GM19099 (cell line): ENCODE measurements around the gene C14orf93.

Experiments
- POLR2A ChIP-seq: IDR thresholded peaks from 3 replicates; pipeline ENCODE4 v1.6.1; 2011; ENCODE audit warnings: low read depth; ENCODE audit not compliant: insufficient read length; ENCODE audit errors: extremely low read depth

The C14orf93 gene

GRCh38 chr14:22978981-22979671, 30.8 kb downstream of the C14orf93 start:
- TF ChIP-seq POLR2A, result no peak

- TF ChIP-seq POLR2A, result no peak
Observed at GRCh38 chr14:22978487-22978837, 31.5 kb downstream of the C14orf93 start.

- no peak for TF ChIP-seq POLR2A
Observed at GRCh38 chr14:22977684-22978486, 32.1 kb downstream of the C14orf93 start.

GRCh38 chr14:22977434-22977683, 32.6 kb downstream of the C14orf93 start:
- no peak for TF ChIP-seq POLR2A

DNA sequence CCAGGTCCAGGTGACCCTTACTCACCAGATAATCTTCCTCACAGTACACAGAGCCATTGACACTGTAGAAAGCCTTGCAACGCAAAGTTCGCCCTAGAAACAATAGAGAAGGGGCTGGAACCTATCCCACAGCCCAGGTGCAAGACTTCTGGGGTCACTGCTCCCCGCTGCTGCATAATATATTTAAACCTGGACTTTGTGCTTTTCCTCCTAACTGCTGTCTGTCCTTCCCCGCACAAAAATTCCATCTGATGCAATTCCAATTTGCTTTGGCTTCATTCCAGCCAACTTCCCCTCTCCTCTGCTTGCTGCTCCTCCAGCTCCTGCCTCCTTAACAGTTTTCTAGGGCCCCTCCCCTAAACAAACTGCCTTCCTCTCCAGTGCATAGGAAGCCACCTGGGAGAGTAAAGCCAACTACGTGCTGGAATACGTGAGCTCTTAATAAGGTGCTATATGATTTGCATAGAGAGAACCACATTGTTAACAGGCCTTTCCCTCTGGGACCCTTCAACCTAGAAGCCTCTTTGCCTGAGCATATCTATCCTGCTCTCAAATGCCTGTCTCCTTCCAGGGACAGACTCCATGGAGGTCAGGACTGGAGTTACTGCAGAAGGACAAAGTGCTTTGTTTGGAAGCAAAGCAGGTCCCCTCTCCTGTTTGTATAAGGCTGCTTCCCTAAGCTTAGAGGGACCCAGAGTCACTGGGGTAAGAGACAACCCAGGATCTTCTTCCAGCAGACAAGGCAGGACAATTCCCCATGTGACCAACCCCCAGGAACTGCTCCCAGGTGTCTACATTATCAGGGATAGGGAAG, 33.1 kb downstream of the C14orf93 start:
- no peak for TF ChIP-seq POLR2A

GRCh38 chr14:22974530-22975313, 35.2 kb downstream of the C14orf93 start:
- TF ChIP-seq POLR2A, result no peak

GRCh38 chr14:22973217-22974032, 36.5 kb downstream of the C14orf93 start:
- TF ChIP-seq POLR2A, result no peak

DNA sequence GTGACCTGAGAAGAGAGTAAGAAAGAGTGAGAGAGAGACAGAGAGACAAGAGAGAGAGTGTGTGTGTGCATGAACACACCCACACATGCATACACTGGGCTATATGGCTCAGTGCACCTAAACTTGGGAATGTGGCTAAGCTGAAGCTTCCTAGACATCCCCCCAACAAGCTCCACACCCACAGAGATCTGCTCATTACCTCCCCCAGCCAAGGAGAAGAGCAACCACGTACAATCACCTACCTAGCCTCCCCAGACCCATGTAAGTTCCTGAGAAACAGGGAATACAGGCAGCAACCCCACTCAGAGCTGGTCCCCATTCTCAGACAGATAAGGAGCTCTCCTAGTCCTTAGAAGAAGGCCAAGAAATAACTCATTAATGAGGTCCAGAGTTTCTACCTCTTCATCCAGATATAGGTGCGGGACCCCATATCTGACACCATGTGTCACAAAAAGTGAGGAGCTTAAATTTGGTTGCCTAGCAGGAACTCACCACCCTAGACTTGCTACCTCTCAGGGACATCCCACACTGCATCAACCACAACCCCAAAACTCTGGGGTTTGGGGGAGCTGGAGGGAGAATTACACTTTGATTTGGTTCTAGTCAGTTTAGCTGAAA, 37.5 kb downstream of the C14orf93 start:
- no peak for TF ChIP-seq POLR2A

GRCh38 chr14:22971152-22971551, 38.8 kb downstream of the C14orf93 start:
- TF ChIP-seq POLR2A, result no peak

GRCh38 chr14:22966783-22967269, 43.1 kb downstream of the C14orf93 start:
- TF ChIP-seq POLR2A, result no peak

- no peak for TF ChIP-seq POLR2A
Observed at GRCh38 chr14:22962061-22962676, 47.8 kb downstream of the C14orf93 start.

DNA sequence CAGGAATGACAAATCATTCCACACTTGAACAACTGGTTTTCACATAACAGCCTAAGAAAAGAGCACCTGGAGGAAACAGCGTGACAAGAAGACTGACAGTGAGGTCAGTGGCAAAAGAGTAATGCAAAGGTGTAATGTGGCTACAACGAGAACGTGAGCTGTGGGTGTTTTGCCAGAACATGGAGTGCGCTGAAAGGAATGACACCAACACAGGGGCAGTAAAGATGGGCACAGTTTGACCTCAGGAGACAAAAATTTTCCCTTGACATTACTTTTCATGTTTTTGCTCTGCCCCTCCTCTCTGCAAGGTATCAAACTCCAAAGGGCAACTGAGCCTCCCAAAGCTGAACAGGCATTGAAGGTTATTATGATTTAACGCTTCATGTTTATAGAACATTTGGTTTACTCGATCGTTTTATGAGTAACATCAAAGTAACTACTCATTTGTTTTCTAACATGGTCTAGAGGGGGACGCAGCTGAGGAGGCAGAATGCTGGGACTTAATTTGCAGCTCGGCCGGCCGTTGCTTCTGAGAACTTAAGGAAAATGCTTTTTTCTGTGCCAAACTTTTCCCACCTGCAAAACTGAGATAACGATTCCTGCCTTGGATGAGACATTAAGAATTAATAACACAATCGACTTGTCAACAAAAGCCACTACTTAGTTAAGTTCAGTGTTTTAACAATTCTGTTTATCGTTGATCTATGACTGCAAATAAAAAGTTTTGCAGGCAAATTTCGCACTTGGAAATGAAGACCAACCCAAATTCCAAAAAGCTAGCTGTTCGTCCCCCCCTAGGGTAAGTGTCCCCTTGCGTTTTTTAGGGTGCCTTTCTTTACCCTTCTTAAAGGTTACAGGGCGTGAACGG, 54.0 kb downstream of the C14orf93 start:
- TF ChIP-seq POLR2A, result no peak
